Skin epidermis (tissue), 12 donors: Measurements from ENCODE around the gene RAB28.
A peak's percentile ranks its signal among the peaks of the same experiment; 100 is the strongest.

Experiments used
- H3K27ac ChIP-seq, 21 experiments: fragments of 200-600 bp; sonication (generic) in 11 of 21; one replicate each; pipeline ENCODE4 v1.5.0; 2020; ENCODE audit warnings: mild to moderate bottlenecking in 3 of 21, inconsistent platforms in 2 of 21, moderate library complexity in 2 of 21
- H3K4me3 ChIP-seq, 7 experiments: fragments of 200-600 bp; sonication (generic) in 2 of 7; one replicate each; pipeline ENCODE4 v1.5.0; 2020; ENCODE audit warnings: inconsistent platforms in 2 of 7, mild to moderate bottlenecking in 2 of 7, moderate library complexity in 1 of 7

RAB28 gene

DNA sequence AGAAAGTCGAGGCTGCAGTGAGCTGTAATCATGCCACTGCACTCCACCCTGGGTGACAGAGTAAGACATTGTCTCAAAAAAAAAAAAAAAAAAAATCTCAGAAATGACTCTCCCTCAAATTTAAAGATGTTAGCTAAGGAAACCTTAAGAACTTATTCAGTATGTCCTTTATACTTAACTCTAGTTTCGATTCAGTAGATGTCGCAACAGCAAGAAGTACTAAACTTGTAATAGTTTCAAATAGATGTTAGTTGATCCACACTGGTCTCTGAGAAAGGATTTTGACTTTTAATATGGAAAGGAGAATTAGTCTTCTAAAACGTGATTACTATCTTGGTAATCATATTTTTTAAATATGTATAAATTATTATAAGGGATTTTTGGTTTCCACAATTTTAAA is 30.6 kb upstream of the RAB28 start:
- H3K27ac ChIP-seq: no peak overlapping the region

DNA sequence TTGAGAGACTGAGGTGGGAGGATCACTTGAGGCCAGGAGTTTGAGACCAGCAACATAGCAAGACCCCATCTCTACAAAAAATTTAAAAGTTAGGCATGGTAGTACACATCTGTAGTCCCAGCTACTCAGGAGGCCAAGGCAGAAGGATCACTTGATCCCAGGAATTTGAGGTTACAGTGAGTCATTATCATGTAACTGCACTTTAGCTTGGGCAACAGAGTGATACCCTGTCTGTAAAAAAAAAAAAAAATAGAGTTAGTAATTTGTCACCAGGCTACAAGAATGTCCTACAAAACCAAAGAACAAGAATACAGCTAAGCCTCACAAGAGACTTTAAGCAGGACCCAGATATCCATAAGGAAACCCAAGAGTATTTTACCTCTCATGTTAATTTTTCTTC is 27.0 kb upstream of the RAB28 start:
- Histone ChIP-seq H3K4me3 (no peak overlapping the region), H3K27ac (no peak overlapping the region)

More for the DNA sequence above, 30.6 kb upstream of the RAB28 start:
- no peak overlapping the region for H3K4me3 ChIP-seq

GRCh38 chr4:13509442-13509841 is 25.3 kb upstream of the RAB28 start:
- Histone ChIP-seq H3K4me3 (no peak overlapping the region), H3K27ac (no peak overlapping the region)

GRCh38 chr4:13504374-13504773 is 20.2 kb upstream of the RAB28 start:
- no peak overlapping the region for H3K27ac ChIP-seq
- H3K4me3 ChIP-seq: no peak overlapping the region

DNA sequence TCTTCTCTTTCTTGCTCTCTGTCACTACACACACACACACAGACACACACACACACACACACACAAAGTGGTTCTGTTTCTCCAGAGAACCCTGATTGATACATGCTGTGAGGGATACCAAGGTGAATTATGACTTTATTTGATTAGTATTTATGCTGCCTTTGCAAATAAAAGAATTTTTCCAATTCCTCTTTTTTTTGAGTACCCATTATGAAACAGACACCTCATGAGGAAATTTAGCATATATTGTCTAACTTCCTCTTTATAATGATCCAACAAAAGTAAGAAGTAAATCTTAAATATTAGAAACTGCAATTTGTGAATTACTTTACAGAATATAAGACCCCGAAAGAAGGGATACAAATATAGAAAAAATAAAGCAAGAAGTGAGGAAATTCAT is 14.3 kb upstream of the RAB28 start:
- H3K27ac ChIP-seq: no peak overlapping the region
- H3K4me3 ChIP-seq: no peak overlapping the region

GRCh38 chr4:13496605-13497004 is 12.5 kb upstream of the RAB28 start:
- H3K4me3 ChIP-seq: no peak overlapping the region
- H3K27ac ChIP-seq: no peak overlapping the region

DNA sequence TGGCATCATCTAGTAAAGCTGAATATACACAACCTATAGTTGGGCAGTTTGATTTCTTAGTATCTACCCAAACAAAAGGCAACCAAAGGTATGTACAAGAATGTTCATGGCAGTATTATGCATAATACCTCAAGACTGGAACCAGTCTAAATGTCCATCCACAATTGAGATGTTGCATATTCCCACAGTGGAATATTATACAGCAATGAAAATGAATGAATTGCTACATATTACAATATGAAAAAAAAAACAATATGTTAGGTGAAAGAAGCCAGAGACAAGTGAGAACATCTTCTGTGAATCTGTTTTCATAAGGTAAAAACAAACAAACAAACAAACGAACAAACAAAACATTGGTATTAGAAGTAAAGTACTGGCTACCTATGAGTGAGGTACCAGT is 11.6 kb upstream of the RAB28 start:
- Histone ChIP-seq H3K4me3 (no peak overlapping the region), H3K27ac (no peak overlapping the region)

DNA sequence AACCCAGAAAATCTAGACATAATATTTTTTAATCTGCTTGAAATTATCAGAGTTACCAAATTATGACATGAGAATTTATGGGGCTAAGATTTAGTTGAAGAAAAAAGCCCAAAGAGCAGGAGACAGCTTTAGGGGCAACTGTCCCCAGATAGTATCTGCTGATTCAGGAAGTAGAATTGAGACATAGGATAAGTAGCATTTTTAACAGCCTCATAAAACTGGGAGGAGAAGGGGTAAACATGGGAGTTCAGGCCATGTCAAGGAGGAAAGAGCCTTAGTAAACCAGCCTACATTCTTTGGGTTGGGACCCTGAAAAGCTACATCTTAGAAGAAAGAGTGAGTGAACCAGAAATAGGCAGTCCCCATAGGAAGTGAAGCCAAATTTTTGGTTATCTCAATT is 9.7 kb upstream of the RAB28 start:
- Histone ChIP-seq H3K27ac (no peak overlapping the region), H3K4me3 (no peak overlapping the region)

DNA sequence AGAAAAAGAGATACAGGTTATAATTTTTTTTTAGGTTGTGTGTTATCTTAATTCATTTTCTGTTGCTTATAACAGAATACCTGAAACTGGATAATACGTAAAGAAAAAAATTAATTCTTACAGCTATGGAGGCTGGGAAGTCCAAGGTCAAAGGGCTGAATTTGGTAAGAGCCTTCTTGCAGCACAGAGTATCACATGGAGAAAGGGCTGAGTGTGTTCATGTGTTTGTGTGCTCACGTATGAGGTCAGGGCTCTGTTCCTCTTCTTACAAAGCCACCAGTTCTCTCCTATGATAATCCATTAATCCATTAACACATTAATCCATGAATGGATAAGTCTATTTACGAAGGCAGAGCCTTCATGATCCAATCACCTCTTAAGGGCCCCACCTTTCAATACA is 8.6 kb upstream of the RAB28 start:
- Histone ChIP-seq H3K4me3 (no peak overlapping the region), H3K27ac (no peak overlapping the region)

DNA sequence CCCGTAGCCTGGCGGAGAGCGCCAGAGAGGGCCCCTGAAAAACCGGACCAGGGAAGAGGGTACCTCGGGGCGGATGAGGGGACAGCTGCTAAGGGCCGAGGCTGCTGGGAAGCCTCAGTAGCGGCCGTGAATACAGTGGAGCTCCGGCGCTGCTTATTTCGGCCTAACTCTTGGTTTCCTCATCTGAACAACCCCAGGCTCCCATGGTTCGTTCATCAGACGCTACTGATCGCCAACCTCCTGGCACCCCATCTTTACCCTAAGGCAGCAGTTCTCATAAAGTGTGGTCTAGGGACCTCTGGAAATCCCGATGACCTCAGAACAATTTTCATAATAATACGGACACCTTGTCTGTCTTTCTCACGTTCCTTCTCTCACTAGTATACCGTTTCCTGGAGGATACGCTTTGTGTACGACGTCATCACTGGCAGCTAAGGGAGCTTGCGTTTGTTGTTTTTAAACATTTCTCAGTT is 645 bp upstream of the RAB28 start:
- Histone ChIP-seq H3K27ac (peak overlapping the region; percentile 74 to 99 (median 94)), H3K4me3 (peak overlapping the region; percentile 84 to 100 (median 92))

GRCh38 chr4:13483768-13484121 is 395 bp downstream of the RAB28 start:
- peak overlapping the region; percentile 74 to 99 (median 94) for H3K27ac ChIP-seq
- peak overlapping the region; percentile 84 to 100 (median 92) for H3K4me3 ChIP-seq

GRCh38 chr4:13483136-13483767 is 888 bp downstream of the RAB28 start:
- H3K27ac ChIP-seq: peak overlapping the region in 20 of 21 experiments; percentile 77 to 99 (median 95)
- H3K4me3 ChIP-seq: peak overlapping the region; percentile 84 to 100 (median 92)

DNA sequence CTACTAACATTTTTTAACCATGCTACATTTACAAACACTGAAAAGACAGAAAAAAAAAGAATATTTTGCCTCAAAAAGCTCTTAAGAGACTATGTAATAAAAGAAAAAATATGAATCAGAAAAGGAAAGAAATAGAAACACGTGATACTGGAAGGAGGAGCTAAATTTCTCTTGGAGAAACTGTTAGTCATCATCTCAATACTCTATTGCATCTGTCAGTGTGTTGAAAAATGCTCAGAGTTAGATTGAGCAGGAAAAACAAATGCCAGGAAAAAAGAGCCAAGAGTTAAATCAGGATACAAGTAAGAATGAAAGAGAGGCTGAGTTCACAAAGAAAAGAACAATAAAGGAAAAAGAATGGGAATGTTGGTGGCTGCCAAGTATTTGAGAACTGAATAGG is 2.6 kb downstream of the RAB28 start:
- H3K4me3 ChIP-seq: no peak overlapping the region
- H3K27ac ChIP-seq: no peak overlapping the region

DNA sequence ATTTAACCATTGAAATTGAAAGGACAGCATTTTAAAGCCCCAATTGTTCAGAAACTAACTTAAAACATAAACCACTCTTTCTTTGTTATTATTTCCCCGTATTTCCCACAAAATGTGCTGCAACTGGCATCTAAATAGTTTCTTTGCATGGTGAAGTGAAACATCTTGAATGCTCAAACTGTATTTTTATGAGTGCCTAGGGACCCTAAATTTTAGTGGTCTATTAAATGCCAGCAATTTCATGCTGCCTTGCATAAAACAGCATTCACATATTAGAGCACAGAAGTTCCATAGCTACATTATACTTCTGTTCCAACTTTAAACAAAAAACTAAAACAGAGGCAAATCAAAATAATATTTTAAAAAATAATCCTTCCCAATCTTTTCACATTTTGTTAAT is 5.4 kb downstream of the RAB28 start:
- no peak overlapping the region for H3K27ac ChIP-seq
- no peak overlapping the region for H3K4me3 ChIP-seq

- Histone ChIP-seq H3K27ac (no peak overlapping the region), H3K4me3 (no peak overlapping the region)
These were observed 6.0 kb downstream of the RAB28 start for GRCh38 chr4:13478131-13478530.

GRCh38 chr4:13476915-13477314 is 7.2 kb downstream of the RAB28 start:
- no peak overlapping the region for H3K4me3 ChIP-seq
- H3K27ac ChIP-seq: no peak overlapping the region

- H3K4me3 ChIP-seq: no peak overlapping the region
- H3K27ac ChIP-seq: no peak overlapping the region
These were observed 8.0 kb downstream of the RAB28 start for GRCh38 chr4:13476152-13476551.

DNA sequence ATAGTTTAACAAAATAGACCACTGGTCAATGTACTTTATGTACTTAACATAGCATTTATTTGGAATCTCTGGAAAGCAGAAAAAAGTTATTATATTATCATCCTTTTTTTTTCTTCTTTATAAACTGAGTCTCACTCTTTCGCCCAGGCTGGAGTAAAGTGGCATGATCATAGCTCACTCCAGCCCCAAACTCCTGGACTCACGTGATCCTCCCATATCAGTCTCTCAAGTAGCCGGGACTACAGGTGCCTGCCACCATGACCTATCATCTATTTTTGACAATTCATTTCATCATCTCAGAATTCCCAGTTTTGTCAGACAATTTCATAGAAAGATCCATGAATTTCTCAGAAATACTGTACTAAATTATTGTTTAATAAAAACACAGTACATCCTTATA is 12.7 kb downstream of the RAB28 start:
- H3K27ac ChIP-seq: no peak overlapping the region
- H3K4me3 ChIP-seq: no peak overlapping the region

DNA sequence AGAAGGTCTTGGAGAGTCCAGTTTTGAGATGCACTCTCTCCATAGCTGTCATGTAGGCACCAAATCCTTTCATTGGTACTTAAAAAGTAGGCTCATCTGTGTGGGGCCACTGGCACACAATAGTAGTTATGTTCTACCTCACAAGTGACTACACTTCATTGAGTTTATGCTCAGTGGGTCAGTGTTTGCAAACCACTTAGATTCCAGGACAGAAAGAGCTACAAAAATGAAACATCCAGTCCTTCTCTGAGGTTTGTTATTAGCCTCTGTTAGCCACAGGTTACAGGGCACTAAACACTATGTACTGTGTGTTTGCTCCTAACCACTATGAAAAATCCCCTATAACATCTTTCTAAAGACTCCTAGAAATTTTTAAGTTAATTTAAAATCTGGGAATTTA is 13.8 kb downstream of the RAB28 start:
- no peak overlapping the region for H3K4me3 ChIP-seq
- no peak overlapping the region for H3K27ac ChIP-seq

DNA sequence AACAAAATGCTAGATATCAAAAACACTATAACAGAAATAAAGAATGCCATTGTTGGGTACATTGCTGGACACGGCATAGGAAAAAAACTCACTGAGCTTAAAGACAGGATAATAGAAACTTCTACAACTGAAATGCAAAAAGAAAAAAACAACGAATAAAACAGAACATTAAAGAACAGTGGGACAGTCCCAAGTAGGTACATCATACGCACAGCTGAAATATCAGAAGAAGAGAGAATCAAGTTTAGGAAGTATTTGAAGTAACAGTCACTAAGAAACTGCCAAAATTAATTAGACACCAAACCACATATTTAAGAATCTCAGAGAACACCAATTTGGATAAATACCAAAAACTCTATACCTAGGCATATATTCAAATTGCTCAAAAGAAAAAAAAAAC is 19.2 kb downstream of the RAB28 start:
- no peak overlapping the region for H3K4me3 ChIP-seq
- H3K27ac ChIP-seq: no peak overlapping the region

GRCh38 chr4:13464543-13464942 is 19.6 kb downstream of the RAB28 start:
- no peak overlapping the region for H3K4me3 ChIP-seq
- H3K27ac ChIP-seq: no peak overlapping the region

GRCh38 chr4:13461191-13461905 is 22.8 kb downstream of the RAB28 start:
- Histone ChIP-seq H3K4me3 (no peak overlapping the region), H3K27ac (no peak overlapping the region)
